GM12878 (cell line): ENCODE data around the gene ANKRD55. TPM values are rescaled to one million over a fixed set of nuclear protein-coding genes. Genes with fewer than 3 reads are reported as not detected.

Experiments
- BHLHE40 ChIP-seq, 2 experiments: fragments of 450-650 bp in 1 of 2; IDR thresholded peaks; 2 replicates each; pipeline ENCODE4 v1.6.1; 2011 to 2017; ENCODE audit warnings: low read depth in 2 of 2, borderline replicate concordance in 1 of 2, improper control_type of control experiment in 1 of 2, low read length in 1 of 2, mild to moderate bottlenecking in 1 of 2
- BMI1 ChIP-seq: fragments of 450-650 bp; IDR thresholded peaks from 2 replicates; pipeline ENCODE4 v1.6.1; 2016; ENCODE audit warnings: mild to moderate bottlenecking, moderate library complexity, borderline replicate concordance
- CBX5 ChIP-seq: sonication (generic); IDR thresholded peaks from 2 replicates; pipeline ENCODE4 v1.6.1; 2016; ENCODE audit warnings: low read depth, moderate library complexity, mild to moderate bottlenecking, inconsistent platforms
- HSF1 ChIP-seq: fragments of 150-350 bp; IDR thresholded peaks from 2 replicates; pipeline ENCODE4 v1.6.1; 2014; ENCODE audit warnings: mild to moderate bottlenecking, low read depth, low read length
- KLF5 ChIP-seq: fragments of 450-650 bp; IDR thresholded peaks from 2 replicates; pipeline ENCODE4 v1.6.1; 2014; ENCODE audit warnings: mild to moderate bottlenecking; ENCODE audit not compliant: partially characterized antibody
- MAX ChIP-seq: IDR thresholded peaks from 2 replicates; pipeline ENCODE4 v1.6.1; 2012; ENCODE audit warnings: low read depth, low read length, improper control_type of control experiment
- NR2F1 ChIP-seq: fragments of 450-650 bp; conservative IDR thresholded peaks from 2 replicates; pipeline ENCODE4 v1.6.1; 2017; ENCODE audit warnings: mild to moderate bottlenecking
- NRF1 ChIP-seq: conservative IDR thresholded peaks from 2 replicates; pipeline ENCODE4 v1.6.1; 2011; ENCODE audit warnings: mild to moderate bottlenecking, low read depth, low read length, improper control_type of control experiment
- RAD21 ChIP-seq: IDR thresholded peaks from 2 replicates; pipeline ENCODE4 v1.6.1; 2011; ENCODE audit warnings: mild to moderate bottlenecking, low read depth, low read length, moderate library complexity; ENCODE audit not compliant: insufficient read depth
- RAD51 ChIP-seq: fragments of 450-650 bp; IDR thresholded peaks from 2 replicates; pipeline ENCODE4 v1.6.1; 2016; ENCODE audit warnings: moderate library complexity, mild to moderate bottlenecking, inconsistent platforms
- SPI1 ChIP-seq: IDR thresholded peaks from 2 replicates; pipeline ENCODE4 v1.6.1; 2011; ENCODE audit warnings: low read depth, mild to moderate bottlenecking, low read length, moderate library complexity, borderline replicate concordance; ENCODE audit not compliant: insufficient read depth
- STAT3 ChIP-seq: IDR thresholded peaks from 2 replicates; pipeline ENCODE4 v1.6.1; 2011; ENCODE audit warnings: low read depth, low read length, improper control_type of control experiment
- WRNIP1 ChIP-seq: IDR thresholded peaks from 2 replicates; pipeline ENCODE4 v1.6.1; 2011; ENCODE audit warnings: low read depth, low read length, improper control_type of control experiment, borderline replicate concordance
- ZNF24 ChIP-seq: fragments of 450-650 bp; IDR thresholded peaks from 2 replicates; pipeline ENCODE4 v1.6.1; 2017; ENCODE audit warnings: antibody characterized with exemption, mild to moderate bottlenecking
- ZNF592 ChIP-seq: fragments of 450-650 bp; IDR thresholded peaks from 2 replicates; pipeline ENCODE4 v1.6.1; 2017; ENCODE audit warnings: mild to moderate bottlenecking, moderate library complexity
- polyA plus RNA-seq, 11 experiments: library from polyadenylated mRNA; depleted of rRNA in 4 of 11; unstranded in 6 of 11; stranded (reverse) in 5 of 11; fragments of >200 nt; fragmentation: Nextera tagmentation in 4 of 11; fragmentation: Illumina TruSeq in 1 of 11; extraction: Ambion mirVana in 4 of 11; extraction: Trizol in 1 of 11; gene quantifications; 1 replicate in 1 of 11; 2 replicates in 10 of 11; pipeline versions ENCODE4 v1.2.1 to v1.2.3, GENCODE V29; 2011 to 2016; ENCODE audit warnings: inconsistent platforms in 2 of 11, missing spikeins in 2 of 11, low read depth in 1 of 11
- total RNA-seq, 4 experiments: library from RNA; depleted of rRNA in 3 of 4; stranded (reverse); fragments of >200 nt in 3 of 4; fragmentation: Illumina TruSeq in 1 of 4; extraction: Trizol in 1 of 4; gene quantifications; 2 replicates each; pipeline versions ENCODE4 v1.2.1 to v1.2.3, GENCODE V29; 2013 to 2021
- TF ChIP-seq, protein P1 (sequence below): fragments of 450-650 bp; IDR thresholded peaks from 2 replicates; pipeline ENCODE4 v1.6.1; 2016; ENCODE audit warnings: mild to moderate bottlenecking
- TF ChIP-seq, protein P2 (sequence below): IDR thresholded peaks from 2 replicates; pipeline ENCODE4 v1.6.1; 2012; ENCODE audit warnings: low read depth, low read length, improper control_type of control experiment
- TF ChIP-seq, protein P3 (sequence below): fragments of 450-650 bp; IDR thresholded peaks from 2 replicates; pipeline ENCODE4 v1.6.1; 2018; ENCODE audit warnings: borderline replicate concordance, mild to moderate bottlenecking; ENCODE audit not compliant: partially characterized antibody

Gene ANKRD55
- total and polyA plus RNA-seq, 10 of the 15 experiments (the other 5 are each of a cell fraction or from before 2014, with no cell fraction given) = 0.04 TPM; not detected in 9

GRCh38 chr5:56105511-56106291 lies 127.4 kb downstream of the ANKRD55 start (continued):
- TF ChIP-seq, protein P1, sequence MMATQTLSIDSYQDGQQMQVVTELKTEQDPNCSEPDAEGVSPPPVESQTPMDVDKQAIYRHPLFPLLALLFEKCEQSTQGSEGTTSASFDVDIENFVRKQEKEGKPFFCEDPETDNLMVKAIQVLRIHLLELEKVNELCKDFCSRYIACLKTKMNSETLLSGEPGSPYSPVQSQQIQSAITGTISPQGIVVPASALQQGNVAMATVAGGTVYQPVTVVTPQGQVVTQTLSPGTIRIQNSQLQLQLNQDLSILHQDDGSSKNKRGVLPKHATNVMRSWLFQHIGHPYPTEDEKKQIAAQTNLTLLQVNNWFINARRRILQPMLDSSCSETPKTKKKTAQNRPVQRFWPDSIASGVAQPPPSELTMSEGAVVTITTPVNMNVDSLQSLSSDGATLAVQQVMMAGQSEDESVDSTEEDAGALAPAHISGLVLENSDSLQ = no peak
- TF ChIP-seq STAT3 = peak; percentile 48; the same call in 1 of the 2 replicates
- no peak for TF ChIP-seq BMI1
- TF ChIP-seq NR2F1 = no peak
- TF ChIP-seq MAX = no peak
- TF ChIP-seq RAD51 = no peak
- TF ChIP-seq NRF1 = no peak
- TF ChIP-seq, protein P2, sequence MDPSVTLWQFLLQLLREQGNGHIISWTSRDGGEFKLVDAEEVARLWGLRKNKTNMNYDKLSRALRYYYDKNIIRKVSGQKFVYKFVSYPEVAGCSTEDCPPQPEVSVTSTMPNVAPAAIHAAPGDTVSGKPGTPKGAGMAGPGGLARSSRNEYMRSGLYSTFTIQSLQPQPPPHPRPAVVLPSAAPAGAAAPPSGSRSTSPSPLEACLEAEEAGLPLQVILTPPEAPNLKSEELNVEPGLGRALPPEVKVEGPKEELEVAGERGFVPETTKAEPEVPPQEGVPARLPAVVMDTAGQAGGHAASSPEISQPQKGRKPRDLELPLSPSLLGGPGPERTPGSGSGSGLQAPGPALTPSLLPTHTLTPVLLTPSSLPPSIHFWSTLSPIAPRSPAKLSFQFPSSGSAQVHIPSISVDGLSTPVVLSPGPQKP = no peak
- TF ChIP-seq RAD21 = no peak
- TF ChIP-seq SPI1 = peak; percentile 2; the same call in 1 of the 2 replicates
- no peak for TF ChIP-seq ZNF24
- TF ChIP-seq WRNIP1 = no peak
- TF ChIP-seq, protein P3, sequence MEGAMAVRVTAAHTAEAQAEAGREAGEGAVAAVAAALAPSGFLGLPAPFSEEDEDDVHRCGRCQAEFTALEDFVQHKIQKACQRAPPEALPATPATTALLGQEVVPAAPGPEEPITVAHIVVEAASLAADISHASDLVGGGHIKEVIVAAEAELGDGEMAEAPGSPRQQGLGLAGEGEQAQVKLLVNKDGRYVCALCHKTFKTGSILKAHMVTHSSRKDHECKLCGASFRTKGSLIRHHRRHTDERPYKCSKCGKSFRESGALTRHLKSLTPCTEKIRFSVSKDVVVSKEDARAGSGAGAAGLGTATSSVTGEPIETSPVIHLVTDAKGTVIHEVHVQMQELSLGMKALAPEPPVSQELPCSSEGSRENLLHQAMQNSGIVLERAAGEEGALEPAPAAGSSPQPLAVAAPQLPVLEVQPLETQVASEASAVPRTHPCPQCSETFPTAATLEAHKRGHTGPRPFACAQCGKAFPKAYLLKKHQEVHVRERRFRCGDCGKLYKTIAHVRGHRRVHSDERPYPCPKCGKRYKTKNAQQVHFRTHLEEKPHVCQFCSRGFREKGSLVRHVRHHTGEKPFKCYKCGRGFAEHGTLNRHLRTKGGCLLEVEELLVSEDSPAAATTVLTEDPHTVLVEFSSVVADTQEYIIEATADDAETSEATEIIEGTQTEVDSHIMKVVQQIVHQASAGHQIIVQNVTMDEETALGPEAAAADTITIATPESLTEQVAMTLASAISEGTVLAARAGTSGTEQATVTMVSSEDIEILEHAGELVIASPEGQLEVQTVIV = no peak
- TF ChIP-seq HSF1 = peak; percentile 93
- no peak for TF ChIP-seq CBX5
- no peak for TF ChIP-seq ZNF592
- no peak for TF ChIP-seq BHLHE40 (IDR thresholded peaks at IDR 0.05; ENCODE audit: borderline replicate concordance in 1 of 2, low read depth in 2 of 2, low read length in 1 of 2)
- TF ChIP-seq KLF5 = no peak
